ENCODE results near the gene POLR2C.

DNA sequence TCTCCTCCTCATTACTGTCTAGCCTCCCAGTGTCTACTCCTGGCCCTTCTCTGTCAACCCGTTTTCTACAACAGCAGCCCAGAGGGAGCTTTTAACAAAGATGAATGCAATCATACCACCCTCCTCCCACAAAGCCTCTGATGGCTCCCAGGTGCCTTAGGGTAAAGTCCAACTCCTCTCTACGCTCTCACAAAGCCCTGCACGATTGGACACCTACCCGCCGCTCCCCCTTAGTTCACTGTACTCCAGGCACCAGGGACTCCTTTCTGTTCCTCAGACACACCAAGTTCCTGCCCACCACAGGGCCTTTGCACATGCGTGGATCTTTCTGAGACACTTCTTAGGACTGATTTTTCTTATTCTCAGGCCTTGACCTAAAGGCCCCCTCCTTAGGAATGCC is 56.4 kb downstream of the POLR2C start:
- TF ChIP-seq, protein P1, sequence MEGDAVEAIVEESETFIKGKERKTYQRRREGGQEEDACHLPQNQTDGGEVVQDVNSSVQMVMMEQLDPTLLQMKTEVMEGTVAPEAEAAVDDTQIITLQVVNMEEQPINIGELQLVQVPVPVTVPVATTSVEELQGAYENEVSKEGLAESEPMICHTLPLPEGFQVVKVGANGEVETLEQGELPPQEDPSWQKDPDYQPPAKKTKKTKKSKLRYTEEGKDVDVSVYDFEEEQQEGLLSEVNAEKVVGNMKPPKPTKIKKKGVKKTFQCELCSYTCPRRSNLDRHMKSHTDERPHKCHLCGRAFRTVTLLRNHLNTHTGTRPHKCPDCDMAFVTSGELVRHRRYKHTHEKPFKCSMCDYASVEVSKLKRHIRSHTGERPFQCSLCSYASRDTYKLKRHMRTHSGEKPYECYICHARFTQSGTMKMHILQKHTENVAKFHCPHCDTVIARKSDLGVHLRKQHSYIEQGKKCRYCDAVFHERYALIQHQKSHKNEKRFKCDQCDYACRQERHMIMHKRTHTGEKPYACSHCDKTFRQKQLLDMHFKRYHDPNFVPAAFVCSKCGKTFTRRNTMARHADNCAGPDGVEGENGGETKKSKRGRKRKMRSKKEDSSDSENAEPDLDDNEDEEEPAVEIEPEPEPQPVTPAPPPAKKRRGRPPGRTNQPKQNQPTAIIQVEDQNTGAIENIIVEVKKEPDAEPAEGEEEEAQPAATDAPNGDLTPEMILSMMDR (IDR thresholded peaks at IDR 0.05; ENCODE audit: poor library complexity): no peak
- TF ChIP-seq EZH2 (IDR thresholded peaks at IDR 0.05; ENCODE audit: borderline replicate concordance): no peak

Measured in hepatocyte (in vitro differentiated cells).